ENCODE results near the gene SPZ1. TPM values are rescaled to one million over a fixed set of nuclear protein-coding genes. Genes with fewer than 3 reads are reported as not detected.

Gene SPZ1
- total RNA-seq, 4 donors from 2014 or later: not detected

GRCh38 chr5:80368661-80369480 is 49.1 kb downstream of the SPZ1 start:
- Histone ChIP-seq H3K36me3 (no peaks in the 10 kb centered on the region), H3K4me3 (no peak overlapping the region), H3K27me3 (no peaks in the 10 kb centered on the region), H3K9me3 (no peaks in the 10 kb centered on the region), H3K27ac (no peak overlapping the region), H3K4me1 (no peaks in the 10 kb centered on the region)
- in situ Hi-C loops (cut with MboI; ENCODE audit: low sequenced_read_pairs in 4 of 4) (no loop called here), intact Hi-C loops (cut with DNase I; ENCODE audit: low total_unique reads) (no loop called here)
- DNase-seq (no peak), ATAC-seq (no peak)
- TF ChIP-seq CTCF (IDR thresholded peaks at IDR 0.05 in 4 of 5, conservative IDR thresholded peaks at IDR 0.05 in 1 of 5) (no peak), POLR2A (IDR thresholded peaks at IDR 0.05) (no peak)

- no peaks in the 10 kb centered on the region for H3K9me3 ChIP-seq
- H3K36me3 ChIP-seq: no peaks in the 10 kb centered on the region
- H3K27me3 ChIP-seq: no peaks in the 10 kb centered on the region
- DNase-seq (no peak), ATAC-seq (no peak)
- no peak overlapping the region for H3K4me3 ChIP-seq
- no peaks in the 10 kb centered on the region for H3K4me1 ChIP-seq
- in situ Hi-C loops (cut with MboI; ENCODE audit: low sequenced_read_pairs in 4 of 4): no loop called here
- intact Hi-C loops (cut with DNase I; ENCODE audit: low total_unique reads): no loop called here
- no peak for TF ChIP-seq CTCF (IDR thresholded peaks at IDR 0.05 in 4 of 5, conservative IDR thresholded peaks at IDR 0.05 in 1 of 5)
- TF ChIP-seq POLR2A (IDR thresholded peaks at IDR 0.05): no peak
- no peak overlapping the region for H3K27ac ChIP-seq
Observed at GRCh38 chr5:80369521-80369920, 49.7 kb downstream of the SPZ1 start.

DNA sequence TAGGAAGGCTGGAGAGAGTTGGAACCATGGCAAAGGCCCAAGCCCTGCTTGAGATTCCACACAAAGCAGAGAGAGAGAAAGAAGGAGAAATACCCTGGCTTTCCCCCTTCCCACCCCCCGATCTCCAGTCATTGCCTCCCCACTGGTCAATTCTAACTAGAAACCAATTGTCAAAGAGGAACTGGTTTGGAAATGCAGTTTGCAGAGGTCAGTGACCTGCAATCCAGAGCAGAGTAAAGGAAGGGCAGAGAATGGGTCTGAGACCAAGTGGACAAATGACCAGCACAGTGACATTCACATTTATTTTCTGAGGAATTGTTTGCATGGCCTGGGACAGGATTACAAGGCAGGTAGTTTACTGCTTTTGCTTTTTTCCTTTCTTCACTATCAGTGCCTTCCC is 50.6 kb downstream of the SPZ1 start:
- ATAC-seq: no peak
- intact Hi-C loops (cut with DNase I; ENCODE audit: low total_unique reads): no loop called here
- no peak overlapping the region for H3K27ac ChIP-seq

More for the DNA sequence above, 50.6 kb downstream of the SPZ1 start:
- TF ChIP-seq POLR2A (IDR thresholded peaks at IDR 0.05): no peak
- no peak for TF ChIP-seq CTCF (IDR thresholded peaks at IDR 0.05 in 4 of 5, conservative IDR thresholded peaks at IDR 0.05 in 1 of 5)
- no peaks in the 10 kb centered on the region for H3K27me3 ChIP-seq
- H3K36me3 ChIP-seq: no peaks in the 10 kb centered on the region
- H3K9me3 ChIP-seq: no peaks in the 10 kb centered on the region
- H3K4me1 ChIP-seq: no peaks in the 10 kb centered on the region
- in situ Hi-C loops (cut with MboI; ENCODE audit: low sequenced_read_pairs in 4 of 4): no loop called here
- DNase-seq: no peak
- no peak overlapping the region for H3K4me3 ChIP-seq

Other genes with a start within 250 kb of the SPZ1 start
- 1 to 10 TPM; 1.4 to 5.3 (median 3.0) TPM for gene SERINC5, start 64.0 kb upstream of the SPZ1 start, total RNA-seq
- 10 to 100 TPM in 3 of 4 donors, 1 to 10 TPM in 1; 9.7 to 19.1 (median 12.4) TPM for gene ZFYVE16, start 88.1 kb downstream of the SPZ1 start, total RNA-seq
- gene FAM151B, start 168.1 kb downstream of the SPZ1 start, total RNA-seq: 1 to 10 TPM in 2 of 4 donors, under 1 TPM in 2; 0.18 to 1.6 (median 1.1) TPM

Measured in gastrocnemius medialis (tissue), 4 donors.